Sigmoid colon (tissue), 7 donors: Measurements from ENCODE around the gene SEC14L1. TPM values are rescaled to one million over a fixed set of nuclear protein-coding genes. Genes with fewer than 3 reads are reported as not detected.

Experiments used
- DNase-seq: peaks from one replicate; pipeline ENCODE4 v3.0.0-alpha.2; 2019
- H3K27ac ChIP-seq, 4 donors: fragments of 200-600 bp; sonication (generic); one replicate each; pipeline ENCODE4 v1.5.1; 2016 to 2019; ENCODE audit warnings: mild to moderate bottlenecking in 1 of 4
- H3K27me3 ChIP-seq, 3 donors: fragments of 200-600 bp; sonication (generic); one replicate each; pipeline ENCODE4 v1.5.1; 2019; ENCODE audit warnings: mild to moderate bottlenecking in 1 of 3
- H3K36me3 ChIP-seq, 4 donors: fragments of 200-600 bp; sonication (generic); one replicate each; pipeline ENCODE4 v1.5.1; 2016 to 2019
- H3K4me1 ChIP-seq, 4 donors: fragments of 200-600 bp; sonication (generic); one replicate each; pipeline ENCODE4 v1.5.1; 2017 to 2019
- H3K4me3 ChIP-seq, 4 donors: fragments of 200-600 bp; sonication (generic); one replicate each; pipeline ENCODE4 v1.5.1; 2017 to 2019; ENCODE audit warnings: mild to moderate bottlenecking in 2 of 4, moderate library complexity in 1 of 4
- H3K9me3 ChIP-seq, 4 donors: fragments of 200-600 bp in 3 of 4; sonication (generic) in 3 of 4; one replicate each; pipeline versions ENCODE4 v1.5.1 to v1.6.1; 2013 to 2019
- EP300 ChIP-seq, 4 donors: sonication (generic); formaldehyde crosslinking; IDR thresholded peaks; one replicate each; pipeline ENCODE4 v1.6.1; 2017; ENCODE audit warnings: antibody characterized with exemption in 4 of 4
- POLR2A ChIP-seq, 2 donors: fragments of 450-650 bp; IDR thresholded peaks; one replicate each; pipeline ENCODE4 v1.6.1; 2016; ENCODE audit warnings: antibody characterized with exemption in 2 of 2, mild to moderate bottlenecking in 2 of 2, moderate library complexity in 2 of 2
- POLR2AphosphoS5 ChIP-seq, 4 donors: sonication (generic); formaldehyde crosslinking; IDR thresholded peaks; one replicate each; pipeline ENCODE4 v1.6.1; 2017; ENCODE audit warnings: antibody characterized with exemption in 4 of 4
- WGBS, 2 donors: extraction: QIAGEN DNeasy Blood & Tissue Kit; methylation state at CpG; one replicate each; pipeline ENCODE4 v1.1.7; 2013; 5-methylcytosine and 5-hydroxymethylcytosine counted together
- intact Hi-C: fragments of 100-400 bp; cut with DNase I; formaldehyde crosslinking; loops from one replicate; pipeline ENCODE4 v1.15.1; 2023
- polyA plus RNA-seq, 3 donors: library from polyadenylated mRNA; stranded (reverse); fragments of 200-250 nt; gene quantifications; one replicate each; pipeline ENCODE4 v1.2.3, GENCODE V29; 2013
- total RNA-seq, 4 donors: library from RNA; depleted of rRNA; stranded (reverse); fragments of >200 nt; gene quantifications; one replicate each; pipeline ENCODE4 v1.1.0, GENCODE V29; 2016
- TF ChIP-seq, protein P1 (sequence below), 4 experiments: fragments of 450-650 bp in 3 of 4; fragments of 200-600 bp in 1 of 4; IDR thresholded peaks; one replicate each; pipeline ENCODE4 v1.5.1; 2016 to 2019; ENCODE audit warnings: antibody characterized with exemption in 4 of 4, mild to moderate bottlenecking in 3 of 4, moderate library complexity in 2 of 4
- donor health status: healthy with polysubstance abuse.
- donor health status: Bipolar disorder and iron deficiency.
- donor health status: healthy.

Gene SEC14L1
- total and polyA plus RNA-seq, 7 donors, result 9.6 to 39.9 (median 20.1) TPM

DNA sequence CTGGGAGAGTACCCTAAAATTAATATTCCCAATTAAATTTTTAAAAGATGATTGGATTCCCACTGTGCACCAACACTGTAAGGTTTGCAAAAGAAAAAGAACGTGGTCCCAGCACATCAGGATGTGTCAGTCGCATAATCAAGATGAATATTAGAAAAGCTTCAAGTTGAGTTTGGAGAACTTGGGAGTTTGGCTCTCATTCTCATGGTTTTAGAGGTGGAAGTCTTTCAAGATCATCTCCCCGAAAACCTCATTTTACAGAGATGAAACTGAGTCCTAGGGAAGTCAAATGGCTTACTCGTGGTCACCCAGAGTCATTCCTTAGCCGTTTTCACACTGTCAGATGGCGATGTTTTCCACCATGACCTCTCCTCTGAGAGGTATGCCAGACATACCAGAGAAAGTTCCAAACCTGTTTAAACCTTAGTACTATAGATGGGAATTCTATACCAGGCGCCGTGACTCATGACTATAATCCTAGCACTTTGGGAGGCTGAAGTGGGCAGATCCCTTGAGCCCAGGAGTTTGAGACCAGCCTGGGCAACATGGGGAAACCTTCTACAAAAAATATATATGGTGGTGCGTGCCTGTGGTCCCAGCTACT is 1.2 kb downstream of the SEC14L1 start:
- Histone ChIP-seq H3K27me3 (no peaks in the 10 kb centered on the region), H3K36me3 (peaks cover 0 to 26% (median 0%) of the 10 kb centered on the region in 4 donors), H3K27ac (peak overlapping the region; percentile 94 to 98 (median 96)), H3K4me1 (peaks cover 0 to 32% (median 27%) of the 10 kb centered on the region in 4 donors), H3K4me3 (peak overlapping the region; percentile 73 to 100 (median 98)), H3K9me3 (no peaks in the 10 kb centered on the region)
- 73 to 88% methylated on average over 9 of the region's 9 CpGs for WGBS, 2 donors
- intact Hi-C loops, result loop anchor here (2.0 to 5.0 kb wide), 3 partner anchors 43 to 405 kb away; partner anchors contain the start of genes MFSD11 and SRSF2
- DNase-seq, result peak; percentile 24
- TF ChIP-seq, protein P1, sequence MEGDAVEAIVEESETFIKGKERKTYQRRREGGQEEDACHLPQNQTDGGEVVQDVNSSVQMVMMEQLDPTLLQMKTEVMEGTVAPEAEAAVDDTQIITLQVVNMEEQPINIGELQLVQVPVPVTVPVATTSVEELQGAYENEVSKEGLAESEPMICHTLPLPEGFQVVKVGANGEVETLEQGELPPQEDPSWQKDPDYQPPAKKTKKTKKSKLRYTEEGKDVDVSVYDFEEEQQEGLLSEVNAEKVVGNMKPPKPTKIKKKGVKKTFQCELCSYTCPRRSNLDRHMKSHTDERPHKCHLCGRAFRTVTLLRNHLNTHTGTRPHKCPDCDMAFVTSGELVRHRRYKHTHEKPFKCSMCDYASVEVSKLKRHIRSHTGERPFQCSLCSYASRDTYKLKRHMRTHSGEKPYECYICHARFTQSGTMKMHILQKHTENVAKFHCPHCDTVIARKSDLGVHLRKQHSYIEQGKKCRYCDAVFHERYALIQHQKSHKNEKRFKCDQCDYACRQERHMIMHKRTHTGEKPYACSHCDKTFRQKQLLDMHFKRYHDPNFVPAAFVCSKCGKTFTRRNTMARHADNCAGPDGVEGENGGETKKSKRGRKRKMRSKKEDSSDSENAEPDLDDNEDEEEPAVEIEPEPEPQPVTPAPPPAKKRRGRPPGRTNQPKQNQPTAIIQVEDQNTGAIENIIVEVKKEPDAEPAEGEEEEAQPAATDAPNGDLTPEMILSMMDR (IDR thresholded peaks at IDR 0.05), result no peak
- TF ChIP-seq EP300 (IDR thresholded peaks at IDR 0.05) (no peak), POLR2AphosphoS5 (IDR thresholded peaks at IDR 0.05) (no peak), POLR2A (IDR thresholded peaks at IDR 0.05) (no peak)

DNA sequence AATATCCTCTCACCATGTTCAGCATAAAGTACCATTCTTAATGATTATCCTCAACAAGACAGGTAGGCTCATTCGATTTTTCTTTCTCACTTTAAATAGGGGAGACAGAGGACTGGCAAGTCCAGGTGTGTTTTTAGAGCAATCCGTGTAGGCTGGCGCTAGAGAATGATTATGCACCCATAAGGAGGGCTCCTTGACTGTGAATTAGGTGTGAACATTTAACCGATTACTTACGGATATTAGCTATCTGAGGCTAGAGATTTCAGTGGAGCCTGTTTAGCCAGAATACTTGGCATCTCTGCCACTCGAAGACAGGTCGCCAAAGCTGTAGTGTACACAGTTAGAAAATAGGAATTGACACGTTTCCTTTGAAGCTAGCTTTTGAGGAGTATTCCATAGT is 1.9 kb downstream of the SEC14L1 start:
- WGBS, 2 donors, result 85 to 86% methylated on average over 8 of the region's 8 CpGs
- TF ChIP-seq, protein P1 (IDR thresholded peaks at IDR 0.05), result no peak
- TF ChIP-seq POLR2A (IDR thresholded peaks at IDR 0.05) (no peak), EP300 (IDR thresholded peaks at IDR 0.05) (no peak), POLR2AphosphoS5 (IDR thresholded peaks at IDR 0.05) (no peak)
- Histone ChIP-seq H3K36me3 (peaks cover 0 to 33% (median 0%) of the 10 kb centered on the region in 4 donors), H3K27me3 (no peaks in the 10 kb centered on the region), H3K4me1 (peaks cover 0 to 32% (median 27%) of the 10 kb centered on the region in 4 donors), H3K9me3 (no peaks in the 10 kb centered on the region), H3K27ac (peak overlapping the region in 3 of 4 donors; percentile 81 to 98 (median 95)), H3K4me3 (peak overlapping the region in 3 of 4 donors; percentile 1 to 99 (median 16))
- intact Hi-C loops, result loop anchor here (5.0 kb wide), 2 partner anchors 105 to 405 kb away; partner anchors contain the start of genes MFSD11 and SRSF2
- peak; percentile 8 for DNase-seq

DNA sequence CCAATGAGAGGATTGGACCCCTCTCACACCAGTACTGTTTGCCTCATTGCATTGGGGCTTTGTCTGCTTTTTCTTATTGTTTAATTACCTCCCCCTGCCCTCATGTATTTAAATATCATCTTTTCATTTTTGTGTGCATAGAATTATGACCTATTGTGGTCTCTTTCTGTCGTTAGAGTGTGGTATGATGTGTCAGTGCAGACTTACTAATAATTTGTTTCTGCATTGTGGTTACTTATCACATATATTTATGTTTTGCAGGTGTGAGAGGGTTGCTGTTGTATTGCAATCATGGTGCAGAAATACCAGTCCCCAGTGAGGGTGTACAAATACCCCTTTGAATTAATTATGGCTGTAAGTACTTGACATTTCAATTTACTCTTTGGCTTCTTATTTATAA is 2.5 kb downstream of the SEC14L1 start:
- no peak for TF ChIP-seq POLR2AphosphoS5 (IDR thresholded peaks at IDR 0.05)
- TF ChIP-seq, protein P1 (IDR thresholded peaks at IDR 0.05), result no peak
- no peak for TF ChIP-seq POLR2A (IDR thresholded peaks at IDR 0.05)
- TF ChIP-seq EP300 (IDR thresholded peaks at IDR 0.05), result no peak
- intact Hi-C loops, result loop anchor here (5.0 kb wide), 2 partner anchors 104 to 406 kb away; partner anchors contain the start of genes MFSD11 and SRSF2
- H3K4me1 ChIP-seq, result peaks cover 0 to 32% (median 31%) of the 10 kb centered on the region in 4 donors
- H3K27ac ChIP-seq, result peak overlapping the region in 2 of 4 donors; percentile 81 to 98
- WGBS, 2 donors, result 43 to 66% methylated on average over 1 of the region's 1 CpG
- H3K9me3 ChIP-seq, result no peaks in the 10 kb centered on the region
- peak overlapping the region in 1 of 4 donors; percentile 16 for H3K4me3 ChIP-seq
- DNase-seq, result no peak
- peaks cover 0 to 39% (median 0%) of the 10 kb centered on the region in 4 donors for H3K36me3 ChIP-seq
- H3K27me3 ChIP-seq, result no peaks in the 10 kb centered on the region

DNA sequence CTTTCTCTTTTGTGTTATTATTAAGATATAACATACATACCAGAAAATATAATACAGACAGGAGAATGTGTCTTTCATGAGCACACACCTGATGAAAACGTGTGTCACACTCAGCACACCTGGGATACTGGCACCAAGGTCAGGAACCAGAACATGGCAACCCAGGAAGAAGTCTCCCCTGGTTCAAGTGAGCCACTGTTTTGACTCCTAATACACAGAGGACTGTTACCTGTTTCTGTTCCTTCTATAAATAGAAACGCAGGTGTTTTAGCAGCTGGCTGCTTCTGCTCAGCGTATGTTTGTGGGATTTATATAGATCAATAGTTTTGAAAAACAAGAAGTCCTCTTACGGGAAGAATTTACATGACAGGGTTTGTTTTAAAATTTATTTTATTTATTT is 3.5 kb downstream of the SEC14L1 start:
- peaks cover 0 to 48% (median 0%) of the 10 kb centered on the region in 4 donors for H3K36me3 ChIP-seq
- WGBS, 2 donors, result 74 to 85% methylated on average over 4 of the region's 4 CpGs
- H3K27ac ChIP-seq, result peak overlapping the region in 2 of 4 donors; percentile 81 to 98
- intact Hi-C loops, result loop anchor here (5.0 kb wide), 2 partner anchors 103 to 407 kb away; partner anchors contain the start of genes MFSD11 and SRSF2
- H3K9me3 ChIP-seq, result no peaks in the 10 kb centered on the region
- no peak for TF ChIP-seq POLR2A (IDR thresholded peaks at IDR 0.05)
- H3K4me3 ChIP-seq, result no peak overlapping the region
- peaks cover 0 to 40% (median 36%) of the 10 kb centered on the region in 4 donors for H3K4me1 ChIP-seq
- H3K27me3 ChIP-seq, result no peaks in the 10 kb centered on the region
- peak; percentile 17 for DNase-seq

DNA sequence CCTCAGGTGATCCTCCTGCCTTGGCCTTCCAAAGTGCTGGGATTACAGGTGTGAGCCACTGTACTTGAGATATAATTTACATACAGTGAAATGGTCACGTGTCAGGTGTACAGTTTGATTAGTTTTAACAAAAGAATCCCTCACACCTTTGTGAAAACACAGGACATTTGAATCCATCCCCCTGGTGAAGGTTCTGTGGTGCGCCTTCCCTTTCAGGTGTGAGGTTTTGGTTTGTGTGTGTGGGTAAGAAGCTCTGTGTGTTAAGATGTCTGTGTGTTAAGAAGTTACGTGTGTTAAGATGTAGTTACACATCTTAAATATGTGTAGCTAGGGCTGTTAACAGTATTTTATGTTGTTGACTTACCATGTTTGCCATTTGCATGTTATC is 4.4 kb downstream of the SEC14L1 start:
- no peak for DNase-seq
- H3K4me3 ChIP-seq, result no peak overlapping the region
- peak overlapping the region; percentile 36 to 98 (median 66) for H3K27ac ChIP-seq
- H3K4me1 ChIP-seq, result peaks cover 0 to 34% (median 29%) of the 10 kb centered on the region in 4 donors
- H3K36me3 ChIP-seq, result peaks cover 0 to 48% (median 0%) of the 10 kb centered on the region in 4 donors
- 73 to 78% methylated on average over 3 of the region's 3 CpGs for WGBS, 2 donors
- intact Hi-C loops, result no loop called here
- no peaks in the 10 kb centered on the region for H3K27me3 ChIP-seq
- no peak for TF ChIP-seq EP300 (IDR thresholded peaks at IDR 0.05)
- TF ChIP-seq, protein P1 (IDR thresholded peaks at IDR 0.05), result no peak
- no peak for TF ChIP-seq POLR2A (IDR thresholded peaks at IDR 0.05)
- TF ChIP-seq POLR2AphosphoS5 (IDR thresholded peaks at IDR 0.05), result no peak
- H3K9me3 ChIP-seq, result no peaks in the 10 kb centered on the region
